Chondrocyte (in vitro differentiated cells): ENCODE measurements around the gene TBC1D8. TPM values are rescaled to one million over a fixed set of nuclear protein-coding genes. Genes with fewer than 3 reads are reported as not detected.

Source experiments
- DNase-seq: peaks from one replicate; pipeline ENCODE4 v3.0.0; 2021; ENCODE audit warnings: mixed read lengths, low spot score
- H3K27ac Mint-ChIP-seq: one replicate; pipeline ENCODE4 v1.8.0; 2021; ENCODE audit warnings: mild to moderate bottlenecking, moderate library complexity, mixed read lengths; ENCODE audit not compliant: unreplicated experiment
- H3K27me3 Mint-ChIP-seq: 2 replicates; pipeline ENCODE4 v1.8.0; 2021; ENCODE audit warnings: low read depth, mixed read lengths
- H3K36me3 Mint-ChIP-seq: 2 replicates; pipeline ENCODE4 v1.8.0; 2021; ENCODE audit warnings: low read depth, mixed read lengths
- H3K4me1 Mint-ChIP-seq: 2 replicates; pipeline ENCODE4 v1.8.0; 2021; ENCODE audit warnings: low read depth, mild to moderate bottlenecking, mixed read lengths
- H3K4me3 Mint-ChIP-seq: one replicate; pipeline ENCODE4 v1.8.0; 2021; ENCODE audit warnings: mild to moderate bottlenecking, moderate library complexity, mixed read lengths; ENCODE audit not compliant: unreplicated experiment
- H3K9me3 Mint-ChIP-seq: 2 replicates; pipeline ENCODE4 v1.8.0; 2021; ENCODE audit warnings: low read depth, mixed read lengths
- CTCF ChIP-seq: fragments of 200-600 bp; sonication (generic); IDR thresholded peaks from 2 replicates; pipeline ENCODE4 v1.5.0; 2021; ENCODE audit warnings: antibody characterized with exemption, mild to moderate bottlenecking, moderate library complexity
- total RNA-seq: library from RNA; stranded (reverse); gene quantifications from 3 replicates; pipeline ENCODE4 v1.2.1, GENCODE V29; 2021

The TBC1D8 gene
- total RNA-seq, 1 donor from 2014 or later: 8.2 TPM

- no peak for DNase-seq
- peak; percentile 89 for TF ChIP-seq CTCF
- H3K9me3 Mint-ChIP-seq: no peaks in the 10 kb centered on the region
- no peak overlapping the region for H3K27ac Mint-ChIP-seq
- H3K4me3 Mint-ChIP-seq: no peak overlapping the region
- H3K27me3 Mint-ChIP-seq: no peaks in the 10 kb centered on the region
- no peaks in the 10 kb centered on the region for H3K4me1 Mint-ChIP-seq
- peaks cover 15% of the 10 kb centered on the region for H3K36me3 Mint-ChIP-seq
These were observed 114.6 kb downstream of the TBC1D8 start for GRCh38 chr2:101036562-101036961.

- TF ChIP-seq CTCF: no peak
- H3K4me1 Mint-ChIP-seq: no peaks in the 10 kb centered on the region
- H3K27me3 Mint-ChIP-seq: no peaks in the 10 kb centered on the region
- no peak overlapping the region for H3K4me3 Mint-ChIP-seq
- DNase-seq: no peak
- H3K9me3 Mint-ChIP-seq: no peaks in the 10 kb centered on the region
- peaks cover 6% of the 10 kb centered on the region for H3K36me3 Mint-ChIP-seq
- no peak overlapping the region for H3K27ac Mint-ChIP-seq
These were observed 119.0 kb downstream of the TBC1D8 start for GRCh38 chr2:101032084-101032776.

GRCh38 chr2:101030866-101031554, 120.2 kb downstream of the TBC1D8 start:
- H3K9me3 Mint-ChIP-seq: no peaks in the 10 kb centered on the region
- H3K36me3 Mint-ChIP-seq: peaks cover 6% of the 10 kb centered on the region
- DNase-seq: no peak
- no peak overlapping the region for H3K27ac Mint-ChIP-seq
- no peaks in the 10 kb centered on the region for H3K27me3 Mint-ChIP-seq
- no peak for TF ChIP-seq CTCF
- H3K4me1 Mint-ChIP-seq: no peaks in the 10 kb centered on the region
- H3K4me3 Mint-ChIP-seq: no peak overlapping the region

- Mint-ChIP-seq H3K4me3 (no peak overlapping the region), H3K4me1 (no peaks in the 10 kb centered on the region), H3K9me3 (no peaks in the 10 kb centered on the region), H3K27me3 (no peaks in the 10 kb centered on the region), H3K36me3 (peaks cover 8% of the 10 kb centered on the region), H3K27ac (no peak overlapping the region)
- DNase-seq: no peak
- no peak for TF ChIP-seq CTCF
These were observed 123.3 kb downstream of the TBC1D8 start for GRCh38 chr2:101027852-101028251.

- Mint-ChIP-seq H3K27ac (no peak overlapping the region), H3K9me3 (no peaks in the 10 kb centered on the region), H3K27me3 (no peaks in the 10 kb centered on the region), H3K36me3 (peaks cover 8% of the 10 kb centered on the region), H3K4me1 (no peaks in the 10 kb centered on the region), H3K4me3 (no peak overlapping the region)
- no peak for TF ChIP-seq CTCF
- no peak for DNase-seq
These were observed 124.2 kb downstream of the TBC1D8 start for GRCh38 chr2:101026923-101027469.
